A549 (cell line): Measurements from ENCODE around the gene RASGRP1. TPM values are rescaled to one million over a fixed set of nuclear protein-coding genes. Genes with fewer than 3 reads are reported as not detected.

ENCODE experiments used
- ATAC-seq, 2 experiments: fragments of 200-7000 bp in 1 of 2; fragments of >200 bp in 1 of 2; cut with Nextera tagmentation in 1 of 2; cut with Tn5 transposase in 1 of 2; 3 replicates each; pipeline versions ENCODE4 v1.8.0 to v1.9.1; 2018 to 2020; ENCODE audit warnings: mild to moderate bottlenecking in 1 of 2, moderate library complexity in 1 of 2
- CTCF ChIA-PET: fragments of 300-600 bp; sonication (Branson Sonifier 250); formaldehyde crosslinking; extraction: SDS; loops from one replicate; lab custom pipeline; 2021; ENCODE audit warnings: antibody characterized with exemption, inconsistent platforms; lab: Yijun Ruan, JAX
- POLR2A ChIA-PET: fragments of 350-600 bp; formaldehyde crosslinking; extraction: SDS; loops from one replicate; lab custom pipeline; 2021; ENCODE audit warnings: antibody characterized with exemption, inconsistent platforms; lab: Yijun Ruan, JAX
- DNase-seq, 2 experiments: peaks; one replicate each; pipeline versions ENCODE4 v3.0.0 to v3.0.0-alpha.2; 2011 to 2016; ENCODE audit warnings: low read depth in 1 of 2, low spot score in 1 of 2
- FAIRE-seq: peaks from 2 replicates; lab custom pipeline; 2011; peaks lifted over from hg19 to GRCh38; lab: Jason Lieb, UNC
- H3K27ac ChIP-seq, 2 experiments: fragments of >200 bp; sonication (Bioruptor Twin); formaldehyde crosslinking; 3 replicates each; pipeline ENCODE4 v1.5.1; 2016 to 2017
- H3K4me1 ChIP-seq: fragments of >200 bp; sonication (Bioruptor Twin); formaldehyde crosslinking; 3 replicates; pipeline ENCODE4 v1.6.1; 2016
- H3K4me2 ChIP-seq: fragments of >200 bp; sonication (Bioruptor Twin); formaldehyde crosslinking; 3 replicates; pipeline ENCODE4 v1.6.1; 2016
- H3K4me3 ChIP-seq: fragments of >200 bp; sonication (Bioruptor Twin); formaldehyde crosslinking; 3 replicates; pipeline ENCODE4 v1.5.1; 2016
- H3K9me3 ChIP-seq: fragments of >200 bp; sonication (Bioruptor Twin); formaldehyde crosslinking; 3 replicates; pipeline ENCODE4 v1.6.1; 2016
- CEBPB ChIP-seq, 2 experiments: fragments of >200 bp in 1 of 2; sonication (Bioruptor Twin) in 1 of 2; formaldehyde crosslinking in 1 of 2; IDR thresholded peaks; 2 replicates each; pipeline ENCODE4 v1.6.1; 2012 to 2016
- EHF ChIP-seq: fragments of 250-450 bp; sonication (Bioruptor Pico); IDR thresholded peaks from 2 replicates; pipeline ENCODE4 v1.5.0; 2020; ENCODE audit warnings: mild to moderate bottlenecking
- FOSB ChIP-seq: fragments of 250-450 bp; sonication (Bioruptor Pico); IDR thresholded peaks from 2 replicates; pipeline ENCODE4 v1.5.0; 2020; ENCODE audit warnings: mild to moderate bottlenecking, moderate library complexity
- FOXS1 ChIP-seq: fragments of 250-450 bp; sonication (Bioruptor Pico); IDR thresholded peaks from 2 replicates; pipeline ENCODE4 v1.5.0; 2020; ENCODE audit warnings: mild to moderate bottlenecking, moderate library complexity
- HOXA7 ChIP-seq: fragments of 250-450 bp; sonication (Bioruptor Pico); IDR thresholded peaks from 2 replicates; pipeline ENCODE4 v1.5.0; 2020; ENCODE audit warnings: mild to moderate bottlenecking, moderate library complexity
- HOXB5 ChIP-seq: fragments of 250-450 bp; sonication (Bioruptor Pico); IDR thresholded peaks from 2 replicates; pipeline ENCODE4 v1.5.0; 2020; ENCODE audit warnings: mild to moderate bottlenecking, moderate library complexity
- JUNB ChIP-seq: fragments of >200 bp; sonication (Bioruptor Twin); formaldehyde crosslinking; IDR thresholded peaks from 2 replicates; pipeline ENCODE4 v1.6.1; 2016
- KDM1A ChIP-seq: fragments of 200-600 bp; sonication (generic); IDR thresholded peaks from 2 replicates; pipeline ENCODE4 v1.6.1; 2016; ENCODE audit warnings: low read depth, mild to moderate bottlenecking
- MAZ ChIP-seq: fragments of 150-350 bp; IDR thresholded peaks from 2 replicates; pipeline ENCODE4 v1.6.1; 2014; ENCODE audit warnings: antibody characterized with exemption, low read depth, low read length, borderline replicate concordance
- MYC ChIP-seq: IDR thresholded peaks from 2 replicates; pipeline ENCODE4 v1.6.1; 2012; ENCODE audit warnings: mild to moderate bottlenecking, inconsistent platforms, low read length, improper control_type of control experiment, borderline replicate concordance
- POLR2A ChIP-seq: IDR thresholded peaks from 2 replicates; pipeline ENCODE4 v1.6.1; 2012; ENCODE audit warnings: mild to moderate bottlenecking, low read length
- RAD21 ChIP-seq, 2 experiments: fragments of >200 bp in 1 of 2; sonication (Bioruptor Twin) in 1 of 2; formaldehyde crosslinking in 1 of 2; IDR thresholded peaks in 1 of 2; conservative IDR thresholded peaks in 1 of 2; 2 replicates in 1 of 2; 3 replicates in 1 of 2; pipeline ENCODE4 v1.6.1; 2012 to 2018; ENCODE audit warnings: inconsistent platforms in 1 of 2
- RARB ChIP-seq: fragments of 250-450 bp; sonication (Bioruptor Pico); IDR thresholded peaks from 2 replicates; pipeline ENCODE4 v1.8.0; 2021; ENCODE audit warnings: mild to moderate bottlenecking, moderate library complexity
- SMC3 ChIP-seq: fragments of >200 bp; sonication (Bioruptor Twin); formaldehyde crosslinking; IDR thresholded peaks from 3 replicates; pipeline ENCODE4 v1.6.1; 2018; ENCODE audit warnings: inconsistent platforms
- TFCP2L1 ChIP-seq: fragments of 250-450 bp; sonication (Bioruptor Pico); IDR thresholded peaks from 2 replicates; pipeline ENCODE4 v1.5.0; 2021; ENCODE audit warnings: mild to moderate bottlenecking
- TP53 ChIP-seq: fragments of 250-450 bp; sonication (Bioruptor Pico); IDR thresholded peaks from 2 replicates; pipeline ENCODE4 v1.5.0; 2021; ENCODE audit warnings: mild to moderate bottlenecking, moderate library complexity
- ZC3H11A ChIP-seq: fragments of 450-650 bp; IDR thresholded peaks from 2 replicates; pipeline ENCODE4 v1.6.1; 2014; ENCODE audit warnings: antibody characterized with exemption, mild to moderate bottlenecking
- ZFP36 ChIP-seq: fragments of 450-650 bp; IDR thresholded peaks from 2 replicates; pipeline ENCODE4 v1.6.1; 2014; ENCODE audit warnings: borderline replicate concordance; ENCODE audit not compliant: partially characterized antibody
- ZNF302 ChIP-seq: fragments of 250-450 bp; sonication (Bioruptor Pico); IDR thresholded peaks from 2 replicates; pipeline ENCODE4 v1.9.0; 2021; ENCODE audit warnings: inconsistent platforms, mild to moderate bottlenecking, moderate library complexity
- WGBS: methylation state at CpG from one replicate; pipeline ENCODE4 v1.1.6; 2017; ENCODE audit errors: missing lambda C conversion rate; 5-methylcytosine and 5-hydroxymethylcytosine counted together
- polyA plus RNA-seq, 4 experiments: library from polyadenylated mRNA; depleted of rRNA in 3 of 4; stranded (reverse); fragments of >200 nt; fragmentation: RNase III in 1 of 4; extraction: RNeasy Plus Mini Kit Qiagen cat#74134 plus additional on column Dnase treatment in 1 of 4; gene quantifications; 2 replicates in 3 of 4; 3 replicates in 1 of 4; pipeline ENCODE4 v1.2.3, GENCODE V29; 2011 to 2017
- TF ChIP-seq, protein P1 (sequence below): fragments of 150-350 bp; IDR thresholded peaks from 2 replicates; pipeline ENCODE4 v1.6.1; 2014; ENCODE audit warnings: low read depth, mild to moderate bottlenecking, low read length
- TF ChIP-seq, protein P2 (sequence below): fragments of 250-450 bp; sonication (Bioruptor Pico); IDR thresholded peaks from 2 replicates; pipeline ENCODE4 v1.5.0; 2020; ENCODE audit warnings: low read depth, mild to moderate bottlenecking, moderate library complexity
- TF ChIP-seq, protein P3 (sequence below): fragments of 250-450 bp; sonication (Bioruptor Pico); IDR thresholded peaks from 2 replicates; pipeline ENCODE4 v1.5.0; 2021; ENCODE audit warnings: mild to moderate bottlenecking, moderate library complexity, borderline replicate concordance
- TF ChIP-seq, protein P4 (sequence below): IDR thresholded peaks from 2 replicates; pipeline ENCODE4 v1.6.1; 2012
- TF ChIP-seq, protein P5 (sequence below): fragments of >200 bp; sonication (Bioruptor Twin); formaldehyde crosslinking; IDR thresholded peaks from 2 replicates; pipeline ENCODE4 v1.6.1; 2016
- TF ChIP-seq, protein P6 (sequence below): fragments of 200-600 bp; sonication (generic); IDR thresholded peaks from 2 replicates; pipeline ENCODE4 v1.6.1; 2016; ENCODE audit warnings: antibody characterized with exemption, mild to moderate bottlenecking, moderate library complexity

The RASGRP1 gene
- polyA plus RNA-seq, 2 of the 4 experiments (the other 2 are of a cell fraction), result 0.70 to 1.2 TPM

DNA sequence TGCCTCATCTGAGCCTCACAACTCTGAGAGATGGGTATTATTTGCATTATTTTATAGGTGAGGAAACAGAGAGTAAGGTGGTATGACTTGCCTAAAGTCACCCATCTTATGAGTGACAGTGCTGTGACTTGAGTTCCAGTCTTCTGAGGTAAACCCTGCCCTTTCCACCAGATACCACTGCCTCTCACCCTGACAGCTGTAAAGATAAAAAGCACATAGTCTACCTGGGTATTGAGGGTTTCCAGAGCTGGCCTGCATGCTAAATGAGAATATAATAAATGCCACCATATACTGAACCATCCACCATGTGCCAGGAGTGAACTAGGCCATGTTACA is 25.6 kb downstream of the RASGRP1 start:
- DNase-seq (no peak), FAIRE-seq (no peak), ATAC-seq (no peak)
- Histone ChIP-seq H3K27ac (no peak overlapping the region), H3K4me1 (no peaks in the 10 kb centered on the region), H3K9me3 (no peaks in the 10 kb centered on the region), H3K4me2 (no peak overlapping the region), H3K4me3 (no peak overlapping the region)
- TF ChIP-seq TFCP2L1 (CRISPR knock-in tag) (no peak), RARB (CRISPR knock-in tag) (no peak), JUNB (no peak), POLR2A (no peak), MAZ (no peak), FOXS1 (CRISPR knock-in tag) (no peak), TP53 (CRISPR knock-in tag) (no peak), FOSB (CRISPR knock-in tag) (no peak), KDM1A (no peak), HOXB5 (CRISPR knock-in tag) (no peak), HOXA7 (CRISPR knock-in tag) (no peak), RAD21 (conservative IDR thresholded peaks at IDR 0.05 in 1 of 2, IDR thresholded peaks at IDR 0.05 in 1 of 2) (no peak)
- TF ChIP-seq, protein P1, sequence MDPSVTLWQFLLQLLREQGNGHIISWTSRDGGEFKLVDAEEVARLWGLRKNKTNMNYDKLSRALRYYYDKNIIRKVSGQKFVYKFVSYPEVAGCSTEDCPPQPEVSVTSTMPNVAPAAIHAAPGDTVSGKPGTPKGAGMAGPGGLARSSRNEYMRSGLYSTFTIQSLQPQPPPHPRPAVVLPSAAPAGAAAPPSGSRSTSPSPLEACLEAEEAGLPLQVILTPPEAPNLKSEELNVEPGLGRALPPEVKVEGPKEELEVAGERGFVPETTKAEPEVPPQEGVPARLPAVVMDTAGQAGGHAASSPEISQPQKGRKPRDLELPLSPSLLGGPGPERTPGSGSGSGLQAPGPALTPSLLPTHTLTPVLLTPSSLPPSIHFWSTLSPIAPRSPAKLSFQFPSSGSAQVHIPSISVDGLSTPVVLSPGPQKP, result no peak
- TF ChIP-seq, protein P2, sequence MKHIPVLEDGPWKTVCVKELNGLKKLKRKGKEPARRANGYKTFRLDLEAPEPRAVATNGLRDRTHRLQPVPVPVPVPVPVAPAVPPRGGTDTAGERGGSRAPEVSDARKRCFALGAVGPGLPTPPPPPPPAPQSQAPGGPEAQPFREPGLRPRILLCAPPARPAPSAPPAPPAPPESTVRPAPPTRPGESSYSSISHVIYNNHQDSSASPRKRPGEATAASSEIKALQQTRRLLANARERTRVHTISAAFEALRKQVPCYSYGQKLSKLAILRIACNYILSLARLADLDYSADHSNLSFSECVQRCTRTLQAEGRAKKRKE (CRISPR knock-in tag), result no peak
- ChIA-PET CTCF (interaction anchor here (2.5 kb wide), 1 partner anchor 25 kb away, joined by 9 read pairs; no protein-coding TSS in a partner anchor), POLR2A (no interaction called here)

DNA sequence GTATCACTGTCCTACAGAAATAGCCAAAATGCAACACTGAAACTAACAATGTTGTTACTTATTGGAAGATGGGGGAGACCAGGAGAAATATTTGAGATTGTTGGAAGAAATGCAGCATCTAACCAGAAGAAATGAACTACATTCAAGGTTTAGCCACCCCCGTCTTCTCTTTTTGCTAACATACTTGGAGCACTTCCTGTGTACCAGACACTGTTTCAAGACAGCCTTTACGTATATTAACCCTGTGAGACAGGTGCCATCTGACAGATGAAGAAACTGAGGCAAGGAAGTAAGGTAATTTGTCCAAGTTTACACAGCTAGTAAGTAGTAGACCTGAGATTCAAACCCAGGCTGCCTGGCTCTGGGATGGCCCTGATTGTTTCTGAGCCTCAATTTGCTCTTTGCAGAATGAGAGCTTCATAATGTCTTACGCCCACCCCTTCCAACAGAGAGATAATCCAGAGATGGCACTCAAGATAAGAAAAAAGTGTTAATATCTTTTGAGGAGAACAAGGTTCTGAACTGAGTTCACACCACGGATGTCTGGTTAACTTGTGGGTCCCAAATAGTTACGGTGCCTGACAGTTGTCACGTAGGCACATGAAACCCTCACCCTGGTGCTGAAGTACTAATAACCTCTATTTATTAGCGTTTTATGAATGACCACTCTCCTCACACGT is 26.1 kb downstream of the RASGRP1 start:
- ChIA-PET POLR2A (no interaction called here), CTCF (interaction anchor here (2.5 kb wide), 1 partner anchor 25 kb away, joined by 9 read pairs; no protein-coding TSS in a partner anchor)
- no peak overlapping the region for H3K4me2 ChIP-seq
- WGBS, result 74% methylated on average over 8 of the region's 8 CpGs
- ATAC-seq (no peak), DNase-seq (no peak), FAIRE-seq (no peak)
- no peak overlapping the region for H3K27ac ChIP-seq
- TF ChIP-seq, protein P3, sequence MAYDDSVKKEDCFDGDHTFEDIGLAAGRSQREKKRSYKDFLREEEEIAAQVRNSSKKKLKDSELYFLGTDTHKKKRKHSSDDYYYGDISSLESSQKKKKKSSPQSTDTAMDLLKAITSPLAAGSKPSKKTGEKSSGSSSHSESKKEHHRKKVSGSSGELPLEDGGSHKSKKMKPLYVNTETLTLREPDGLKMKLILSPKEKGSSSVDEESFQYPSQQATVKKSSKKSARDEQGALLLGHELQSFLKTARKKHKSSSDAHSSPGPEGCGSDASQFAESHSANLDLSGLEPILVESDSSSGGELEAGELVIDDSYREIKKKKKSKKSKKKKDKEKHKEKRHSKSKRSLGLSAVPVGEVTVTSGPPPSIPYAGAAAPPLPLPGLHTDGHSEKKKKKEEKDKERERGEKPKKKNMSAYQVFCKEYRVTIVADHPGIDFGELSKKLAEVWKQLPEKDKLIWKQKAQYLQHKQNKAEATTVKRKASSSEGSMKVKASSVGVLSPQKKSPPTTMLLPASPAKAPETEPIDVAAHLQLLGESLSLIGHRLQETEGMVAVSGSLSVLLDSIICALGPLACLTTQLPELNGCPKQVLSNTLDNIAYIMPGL (CRISPR knock-in tag), result no peak
- no peak for TF ChIP-seq TP53 (CRISPR knock-in tag)
- TF ChIP-seq MYC, result no peak
- H3K4me1 ChIP-seq, result no peaks in the 10 kb centered on the region
- H3K4me3 ChIP-seq, result no peak overlapping the region
- no peaks in the 10 kb centered on the region for H3K9me3 ChIP-seq

DNA sequence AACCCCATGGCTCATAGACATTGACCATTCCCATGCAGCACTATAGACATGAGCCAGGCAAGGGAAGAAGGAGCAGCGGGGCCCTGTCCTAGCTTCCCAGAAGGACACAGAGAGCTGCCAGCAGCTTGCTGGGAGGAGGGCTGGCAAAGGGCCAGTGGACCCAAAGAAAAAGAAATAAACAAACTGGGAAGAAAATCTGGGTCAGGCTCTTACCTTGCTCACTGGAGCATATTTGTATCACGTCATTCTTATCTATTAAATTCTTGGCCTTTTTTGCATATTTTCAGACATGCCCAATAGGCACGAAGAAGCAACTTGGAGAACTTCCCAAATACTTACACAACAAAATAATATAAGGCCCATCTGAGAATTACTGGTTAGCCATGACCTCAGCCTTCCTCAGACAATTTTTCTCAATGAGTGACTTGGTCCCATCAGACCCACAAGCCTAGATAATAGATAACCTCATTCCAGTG is 28.4 kb downstream of the RASGRP1 start:
- WGBS, result 44% methylated on average over 2 of the region's 3 CpGs
- no peak overlapping the region for H3K27ac ChIP-seq
- TF ChIP-seq, protein P4, sequence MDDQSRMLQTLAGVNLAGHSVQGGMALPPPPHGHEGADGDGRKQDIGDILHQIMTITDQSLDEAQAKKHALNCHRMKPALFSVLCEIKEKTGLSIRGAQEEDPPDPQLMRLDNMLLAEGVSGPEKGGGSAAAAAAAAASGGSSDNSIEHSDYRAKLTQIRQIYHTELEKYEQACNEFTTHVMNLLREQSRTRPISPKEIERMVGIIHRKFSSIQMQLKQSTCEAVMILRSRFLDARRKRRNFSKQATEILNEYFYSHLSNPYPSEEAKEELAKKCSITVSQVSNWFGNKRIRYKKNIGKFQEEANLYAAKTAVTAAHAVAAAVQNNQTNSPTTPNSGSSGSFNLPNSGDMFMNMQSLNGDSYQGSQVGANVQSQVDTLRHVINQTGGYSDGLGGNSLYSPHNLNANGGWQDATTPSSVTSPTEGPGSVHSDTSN, result no peak
- TF ChIP-seq JUNB, result no peak
- TF ChIP-seq, protein P5, sequence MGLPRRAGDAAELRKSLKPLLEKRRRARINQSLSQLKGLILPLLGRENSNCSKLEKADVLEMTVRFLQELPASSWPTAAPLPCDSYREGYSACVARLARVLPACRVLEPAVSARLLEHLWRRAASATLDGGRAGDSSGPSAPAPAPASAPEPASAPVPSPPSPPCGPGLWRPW, result no peak
- no peak for TF ChIP-seq ZC3H11A
- TF ChIP-seq, protein P6, sequence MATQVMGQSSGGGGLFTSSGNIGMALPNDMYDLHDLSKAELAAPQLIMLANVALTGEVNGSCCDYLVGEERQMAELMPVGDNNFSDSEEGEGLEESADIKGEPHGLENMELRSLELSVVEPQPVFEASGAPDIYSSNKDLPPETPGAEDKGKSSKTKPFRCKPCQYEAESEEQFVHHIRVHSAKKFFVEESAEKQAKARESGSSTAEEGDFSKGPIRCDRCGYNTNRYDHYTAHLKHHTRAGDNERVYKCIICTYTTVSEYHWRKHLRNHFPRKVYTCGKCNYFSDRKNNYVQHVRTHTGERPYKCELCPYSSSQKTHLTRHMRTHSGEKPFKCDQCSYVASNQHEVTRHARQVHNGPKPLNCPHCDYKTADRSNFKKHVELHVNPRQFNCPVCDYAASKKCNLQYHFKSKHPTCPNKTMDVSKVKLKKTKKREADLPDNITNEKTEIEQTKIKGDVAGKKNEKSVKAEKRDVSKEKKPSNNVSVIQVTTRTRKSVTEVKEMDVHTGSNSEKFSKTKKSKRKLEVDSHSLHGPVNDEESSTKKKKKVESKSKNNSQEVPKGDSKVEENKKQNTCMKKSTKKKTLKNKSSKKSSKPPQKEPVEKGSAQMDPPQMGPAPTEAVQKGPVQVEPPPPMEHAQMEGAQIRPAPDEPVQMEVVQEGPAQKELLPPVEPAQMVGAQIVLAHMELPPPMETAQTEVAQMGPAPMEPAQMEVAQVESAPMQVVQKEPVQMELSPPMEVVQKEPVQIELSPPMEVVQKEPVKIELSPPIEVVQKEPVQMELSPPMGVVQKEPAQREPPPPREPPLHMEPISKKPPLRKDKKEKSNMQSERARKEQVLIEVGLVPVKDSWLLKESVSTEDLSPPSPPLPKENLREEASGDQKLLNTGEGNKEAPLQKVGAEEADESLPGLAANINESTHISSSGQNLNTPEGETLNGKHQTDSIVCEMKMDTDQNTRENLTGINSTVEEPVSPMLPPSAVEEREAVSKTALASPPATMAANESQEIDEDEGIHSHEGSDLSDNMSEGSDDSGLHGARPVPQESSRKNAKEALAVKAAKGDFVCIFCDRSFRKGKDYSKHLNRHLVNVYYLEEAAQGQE, result no peak
- no peak for TF ChIP-seq SMC3
- TF ChIP-seq ZNF302, result no peak
- TF ChIP-seq TFCP2L1 (CRISPR knock-in tag), result no peak
- TF ChIP-seq EHF (CRISPR knock-in tag), result no peak
- no peak for TF ChIP-seq ZFP36
- no peak for TF ChIP-seq CEBPB (IDR thresholded peaks at IDR 0.05)

More for the DNA sequence above, 28.4 kb downstream of the RASGRP1 start:
- POLR2A ChIA-PET, result no interaction called here
- Histone ChIP-seq H3K9me3 (no peaks in the 10 kb centered on the region), H3K4me3 (no peak overlapping the region), H3K4me2 (no peak overlapping the region), H3K4me1 (peaks cover 4% of the 10 kb centered on the region; the same call in 1 of the 3 replicates)
- CTCF ChIA-PET, result interaction anchor here (1.0 kb wide), 1 partner anchor 163 kb away, joined by 3 read pairs; no protein-coding TSS in a partner anchor
- DNase-seq (no peak), FAIRE-seq (no peak), ATAC-seq (no peak)
